ENCODE measurements around the gene TOMM7.
"Not testable (repeated sequence)": the region's sequence is repeated elsewhere in the genome, so short reads cannot be mapped to it uniquely, and the experiment has no call there.

TOMM7 gene

DNA sequence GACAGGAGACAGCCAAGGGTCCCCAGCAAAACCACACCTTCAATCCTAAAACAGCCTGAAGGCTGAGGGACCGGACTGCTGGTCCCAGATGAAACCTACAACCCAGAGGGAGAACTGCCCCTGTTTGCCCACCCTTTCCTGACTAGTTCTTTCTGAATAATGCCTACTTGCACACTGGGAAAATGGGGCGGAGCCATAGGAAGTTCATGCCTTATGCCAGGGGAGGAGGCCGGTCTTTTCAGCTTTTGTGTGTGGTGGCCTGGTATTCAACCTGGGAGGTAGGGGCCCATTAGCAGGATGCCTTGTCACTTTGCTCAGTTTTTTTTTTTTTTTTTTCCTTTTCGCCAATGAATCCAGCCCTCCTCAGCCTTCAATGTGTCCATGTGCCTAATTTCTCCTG is 20.7 kb downstream of the TOMM7 start:
- Histone ChIP-seq H3K4me3 (no peak overlapping the region), H3K27ac (no peak overlapping the region)
- TF ChIP-seq, protein P1, sequence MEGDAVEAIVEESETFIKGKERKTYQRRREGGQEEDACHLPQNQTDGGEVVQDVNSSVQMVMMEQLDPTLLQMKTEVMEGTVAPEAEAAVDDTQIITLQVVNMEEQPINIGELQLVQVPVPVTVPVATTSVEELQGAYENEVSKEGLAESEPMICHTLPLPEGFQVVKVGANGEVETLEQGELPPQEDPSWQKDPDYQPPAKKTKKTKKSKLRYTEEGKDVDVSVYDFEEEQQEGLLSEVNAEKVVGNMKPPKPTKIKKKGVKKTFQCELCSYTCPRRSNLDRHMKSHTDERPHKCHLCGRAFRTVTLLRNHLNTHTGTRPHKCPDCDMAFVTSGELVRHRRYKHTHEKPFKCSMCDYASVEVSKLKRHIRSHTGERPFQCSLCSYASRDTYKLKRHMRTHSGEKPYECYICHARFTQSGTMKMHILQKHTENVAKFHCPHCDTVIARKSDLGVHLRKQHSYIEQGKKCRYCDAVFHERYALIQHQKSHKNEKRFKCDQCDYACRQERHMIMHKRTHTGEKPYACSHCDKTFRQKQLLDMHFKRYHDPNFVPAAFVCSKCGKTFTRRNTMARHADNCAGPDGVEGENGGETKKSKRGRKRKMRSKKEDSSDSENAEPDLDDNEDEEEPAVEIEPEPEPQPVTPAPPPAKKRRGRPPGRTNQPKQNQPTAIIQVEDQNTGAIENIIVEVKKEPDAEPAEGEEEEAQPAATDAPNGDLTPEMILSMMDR (IDR thresholded peaks at IDR 0.05), result no peak
- no peak for DNase-seq (ENCODE audit: low spot score)

DNA sequence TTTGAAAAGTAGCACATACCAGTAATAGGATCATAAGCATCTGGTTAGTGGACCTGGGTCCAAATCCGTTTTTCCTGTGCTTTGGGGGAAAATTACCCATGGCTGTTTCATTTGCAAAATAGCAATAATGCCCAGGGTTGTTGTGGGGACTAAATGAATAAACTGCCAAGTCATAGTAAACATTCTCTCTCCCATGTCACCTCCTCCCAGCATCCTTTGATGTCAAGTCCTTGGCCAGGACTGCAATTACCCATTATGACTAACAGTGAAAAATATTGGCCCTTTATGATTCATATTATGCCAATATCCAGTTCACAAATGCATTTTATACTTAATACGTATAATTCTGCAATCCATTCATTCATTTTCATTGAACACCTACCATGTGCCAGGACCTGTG is 23.0 kb downstream of the TOMM7 start:
- no peak for DNase-seq (ENCODE audit: low spot score)

DNA sequence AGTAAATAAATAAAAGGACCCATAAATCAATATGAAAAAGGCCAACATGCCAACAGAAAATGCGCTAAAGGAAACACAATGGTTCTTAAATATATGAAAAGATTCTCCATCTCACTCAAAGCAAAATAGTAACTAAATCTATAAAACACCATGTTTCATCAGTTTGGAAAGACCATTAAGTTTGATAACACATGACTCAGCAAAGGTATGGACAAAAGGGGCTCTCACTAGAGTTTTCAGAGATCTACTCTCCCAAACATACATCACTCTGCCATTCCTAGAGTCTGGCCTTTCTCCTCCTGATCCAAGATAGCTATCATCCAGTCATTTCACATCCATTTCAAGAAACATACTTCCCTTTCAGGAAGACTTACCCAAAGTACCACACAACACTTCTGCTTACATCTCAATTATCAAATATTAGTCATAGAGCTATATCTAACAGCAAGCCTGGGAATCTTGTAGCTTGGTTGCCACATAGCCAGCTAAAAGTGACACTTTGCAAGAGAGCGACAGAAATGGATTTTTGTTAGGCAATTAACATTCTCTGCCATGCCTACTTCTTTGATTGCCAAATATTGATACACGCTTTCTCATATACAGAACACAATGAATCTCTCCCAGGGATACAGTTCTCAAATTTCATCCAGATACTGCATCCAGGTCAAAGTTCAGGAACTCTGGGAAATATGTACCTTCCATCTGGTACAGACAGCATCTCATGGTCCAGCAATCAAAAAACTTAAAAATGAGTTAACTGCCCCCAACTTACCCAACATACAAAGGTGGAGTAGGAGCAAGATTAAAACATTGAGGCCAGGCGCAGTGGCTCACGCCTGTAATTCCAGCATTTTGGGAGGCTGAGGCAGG is 28.8 kb downstream of the TOMM7 start:
- Histone ChIP-seq H3K4me3 (no peak overlapping the region), H3K27ac (no peak overlapping the region)
- no peak for DNase-seq (ENCODE audit: low spot score)
- TF ChIP-seq, protein P1 (IDR thresholded peaks at IDR 0.05), result no peak

More for the DNA sequence above, 23.0 kb downstream of the TOMM7 start:
- no peak overlapping the region for H3K4me3 ChIP-seq
- no peak overlapping the region for H3K27ac ChIP-seq
- TF ChIP-seq, protein P1 (IDR thresholded peaks at IDR 0.05), result no peak

DNA sequence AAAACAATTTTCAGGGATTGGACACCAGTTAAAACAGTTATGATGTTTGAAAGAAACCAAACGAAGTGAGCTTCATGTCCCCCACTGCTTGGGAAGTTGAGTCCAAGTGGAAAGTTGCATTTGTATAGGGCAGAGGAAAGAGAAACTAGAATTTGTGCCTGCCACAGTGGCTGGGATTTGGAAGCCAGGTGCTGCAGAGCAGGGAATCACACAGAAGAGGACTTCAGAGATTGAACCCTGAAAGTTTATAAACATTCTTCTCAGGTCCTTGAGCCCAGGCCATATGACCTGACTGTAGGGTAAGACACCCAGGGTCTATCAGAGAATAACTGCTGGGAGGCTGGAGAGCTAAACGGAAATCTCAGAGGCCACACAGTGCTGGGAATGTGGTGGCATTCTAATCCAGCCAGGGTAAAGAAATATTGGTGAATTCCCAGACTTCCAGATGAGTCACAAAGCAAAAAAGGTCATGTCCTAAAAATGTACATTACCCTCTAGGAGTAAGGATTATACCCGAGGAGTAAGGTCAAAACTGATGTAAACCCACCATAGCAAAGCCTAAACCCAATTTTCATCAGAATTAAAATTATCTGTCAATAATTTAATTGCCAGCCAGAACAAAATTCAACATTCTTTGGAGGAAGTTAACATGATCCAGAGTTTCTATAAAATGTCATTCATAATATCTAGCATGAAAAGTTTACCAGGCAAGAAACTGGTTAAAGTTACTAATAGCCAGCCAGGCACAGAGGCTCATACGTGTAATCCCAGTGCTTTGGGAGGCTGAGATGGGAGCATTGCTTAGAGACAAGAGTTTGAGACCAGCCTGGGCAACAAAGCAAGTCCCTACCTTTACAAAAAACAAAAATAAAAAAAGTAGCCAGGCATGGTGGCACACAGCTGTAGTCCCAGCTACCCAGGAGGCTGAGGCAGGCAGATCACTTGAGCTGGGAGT is 31.2 kb downstream of the TOMM7 start:
- TF ChIP-seq, protein P1 (IDR thresholded peaks at IDR 0.05), result no peak
- DNase-seq (ENCODE audit: low spot score), result no peak
- no peak overlapping the region for H3K27ac ChIP-seq
- no peak overlapping the region for H3K4me3 ChIP-seq

DNA sequence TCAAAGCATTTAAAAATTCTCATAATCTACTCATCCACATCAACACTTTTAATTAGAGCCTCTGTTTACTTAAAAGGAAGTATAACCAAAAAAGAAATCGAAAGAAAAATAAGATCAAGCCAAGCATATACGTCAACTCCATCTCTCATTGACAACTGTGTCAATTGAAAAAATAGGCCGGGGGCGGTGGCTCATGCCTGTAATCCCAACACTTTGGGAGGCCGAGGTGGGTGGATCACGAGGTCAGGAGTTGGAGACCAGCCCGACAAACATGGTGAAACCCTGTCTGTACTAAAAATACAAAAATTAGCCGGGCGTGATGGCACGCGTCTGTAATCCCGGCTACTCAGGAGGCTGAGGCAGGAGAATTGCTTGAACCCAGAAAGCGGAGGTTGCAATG is 32.0 kb downstream of the TOMM7 start:
- not testable (repeated sequence) for DNase-seq (ENCODE audit: low spot score); H3K27ac ChIP-seq; H3K4me3 ChIP-seq

DNA sequence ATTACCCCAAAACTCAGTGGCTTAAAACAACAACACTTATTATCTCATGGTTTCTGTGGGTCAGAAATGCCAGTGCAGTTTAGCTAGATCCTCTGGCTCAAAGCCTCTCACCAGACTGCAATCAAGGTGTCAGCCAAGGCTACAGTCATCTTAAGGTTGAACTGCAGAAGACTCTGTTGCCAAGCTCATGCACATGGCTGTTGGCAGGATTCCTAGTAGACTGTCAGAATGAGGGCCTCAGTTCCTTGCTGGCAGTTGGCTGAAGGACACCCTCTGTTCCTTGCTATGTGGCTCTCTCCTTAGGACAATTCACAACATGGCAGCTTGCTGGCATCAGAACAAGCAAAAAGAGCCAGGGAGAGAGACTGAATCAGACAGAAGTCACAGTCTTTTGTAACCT is 34.7 kb downstream of the TOMM7 start:
- TF ChIP-seq, protein P1 (IDR thresholded peaks at IDR 0.05), result no peak
- no peak for DNase-seq (ENCODE audit: low spot score)

DNA sequence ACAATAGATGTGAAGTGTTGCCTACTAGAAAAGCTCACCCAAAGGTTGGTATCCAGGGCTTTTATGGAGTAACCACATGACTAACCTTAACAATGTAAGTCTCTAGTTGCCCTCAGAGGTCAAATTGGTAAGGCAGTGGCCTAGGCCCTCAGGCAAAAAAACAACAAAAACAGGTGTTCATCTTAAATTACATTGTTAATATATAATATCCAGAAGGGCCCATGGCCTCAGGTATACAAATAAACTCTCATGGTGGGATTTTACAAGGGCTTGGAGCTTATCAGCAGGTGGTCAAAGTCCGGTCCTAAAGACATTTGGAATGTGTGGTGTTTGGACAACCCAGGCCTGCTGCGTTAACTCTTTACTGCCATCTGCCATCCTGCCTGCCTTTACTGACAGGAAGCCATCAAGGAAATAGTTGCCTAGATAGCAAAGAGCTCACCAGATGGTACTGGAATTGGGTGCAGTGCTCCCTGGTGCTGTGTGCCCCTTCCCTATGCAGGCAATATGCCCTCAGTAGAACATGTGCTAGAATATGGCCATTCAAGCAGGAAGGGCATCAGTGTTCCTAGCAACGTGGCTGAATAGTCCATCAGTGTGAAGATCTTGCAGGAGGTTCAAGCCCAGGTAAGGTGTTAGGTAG is 36.2 kb downstream of the TOMM7 start:
- TF ChIP-seq, protein P1 (IDR thresholded peaks at IDR 0.05), result no peak
- DNase-seq (ENCODE audit: low spot score), result no peak
- Histone ChIP-seq H3K4me3 (no peak overlapping the region), H3K27ac (no peak overlapping the region)

More for the DNA sequence above, 34.7 kb downstream of the TOMM7 start:
- no peak overlapping the region for H3K27ac ChIP-seq
- H3K4me3 ChIP-seq, result no peak overlapping the region
